Tongue (tissue), 2 donors: ENCODE results near the gene TIRAP. TPM values are rescaled to one million over a fixed set of nuclear protein-coding genes. Genes with fewer than 3 reads are reported as not detected.

Experiments
- small RNA-seq: library from RNA; depleted of rRNA; stranded (forward); fragments of <200 nt; gene quantifications from one replicate; pipeline ENCODE3, GENCODE V24; 2014; ENCODE audit warnings: low replicate concordance
- total RNA-seq: library from RNA; depleted of rRNA; stranded (reverse); fragments of >200 nt; gene quantifications from one replicate; pipeline ENCODE4 v1.2.3, GENCODE V29; 2014

Gene TIRAP
- total RNA-seq, 1 donor from 2014 or later = 4.5 TPM

Small RNA genes within 50 kb of the gene (small RNA-seq; reads per million reads assigned to genes)
- gene RN7SL351P = not detected

Other genes starting within 250 kb of the TIRAP start
- 35.2 TPM for gene CDON, start 220.2 kb upstream of the TIRAP start, total RNA-seq
- 58.2 TPM for gene RPUSD4, start 71.4 kb upstream of the TIRAP start, total RNA-seq
- 17.1 TPM for gene FAM118B, start 71.3 kb upstream of the TIRAP start, total RNA-seq
- 56.4 TPM for gene SRPRA, start 14.2 kb upstream of the TIRAP start, total RNA-seq
- 20.9 TPM for gene FOXRED1, start 13.9 kb upstream of the TIRAP start, total RNA-seq
- 15.7 TPM for gene DCPS, start 21.0 kb downstream of the TIRAP start, total RNA-seq
- 30.9 TPM for gene ST3GAL4, start 72.6 kb downstream of the TIRAP start, total RNA-seq